Activated CD8-positive, alpha-beta memory T cell treated with anti-CD3 and anti-CD28 coated beads for 48 hours (primary cell): ENCODE results near the gene HPSE2.
"Not testable (repeated sequence)": the region's sequence is repeated elsewhere in the genome, so short reads cannot be mapped to it uniquely, and the experiment has no call there.

Source experiments
- DNase-seq, 3 experiments: peaks; one replicate each; pipeline ENCODE4 v3.0.0-alpha.2; 2020; ENCODE audit warnings: low read depth in 2 of 3, low spot score in 2 of 3

HPSE2 gene

GRCh38 chr10:99170116-99170675 is 65.5 kb downstream of the HPSE2 start:
- DNase-seq, result no peak

- no peak for DNase-seq
Measured at GRCh38 chr10:99161165-99161564, 74.5 kb downstream of the HPSE2 start.

- no peak for DNase-seq
Measured at GRCh38 chr10:99143651-99144050, 92.0 kb downstream of the HPSE2 start.

- no peak for DNase-seq
Measured at GRCh38 chr10:99143011-99143410, 92.6 kb downstream of the HPSE2 start.

GRCh38 chr10:99132897-99133296 is 102.8 kb downstream of the HPSE2 start:
- DNase-seq, result not testable (repeated sequence)

- DNase-seq, result no peak
Measured at GRCh38 chr10:99125879-99126278, 109.8 kb downstream of the HPSE2 start.

- no peak for DNase-seq
Measured at GRCh38 chr10:99124376-99124775, 111.3 kb downstream of the HPSE2 start.

- no peak for DNase-seq
Measured at GRCh38 chr10:99123851-99124250, 111.8 kb downstream of the HPSE2 start.

- no peak for DNase-seq
Measured at GRCh38 chr10:99123336-99123735, 112.3 kb downstream of the HPSE2 start.

- no peak for DNase-seq
Measured at GRCh38 chr10:99119258-99119748, 116.3 kb downstream of the HPSE2 start.

GRCh38 chr10:99115703-99116102 is 119.9 kb downstream of the HPSE2 start:
- DNase-seq, result no peak

- no peak for DNase-seq
Measured at GRCh38 chr10:99085358-99085757, 150.3 kb downstream of the HPSE2 start.

- no peak for DNase-seq
Measured at GRCh38 chr10:99084161-99084560, 151.5 kb downstream of the HPSE2 start.

GRCh38 chr10:99080275-99080945 is 155.2 kb downstream of the HPSE2 start:
- DNase-seq, result no peak

- no peak for DNase-seq
Measured at GRCh38 chr10:99062591-99062990, 173.1 kb downstream of the HPSE2 start.

GRCh38 chr10:99058762-99059161 is 176.9 kb downstream of the HPSE2 start:
- DNase-seq, result no peak

GRCh38 chr10:99057936-99058690 is 177.5 kb downstream of the HPSE2 start:
- no peak for DNase-seq

- no peak for DNase-seq
Measured at GRCh38 chr10:99045671-99046070, 190.0 kb downstream of the HPSE2 start.

- DNase-seq, result no peak
Measured at GRCh38 chr10:99042051-99042771, 193.4 kb downstream of the HPSE2 start.

GRCh38 chr10:99041468-99041867 is 194.2 kb downstream of the HPSE2 start:
- DNase-seq, result no peak

GRCh38 chr10:99013885-99014284 is 221.8 kb downstream of the HPSE2 start:
- DNase-seq, result no peak

- no peak for DNase-seq
Measured at GRCh38 chr10:99010286-99010685, 225.4 kb downstream of the HPSE2 start.
